IMR-90 (cell line): ENCODE results near the gene LEMD1. TPM values are rescaled to one million over a fixed set of nuclear protein-coding genes. Genes with fewer than 3 reads are reported as not detected.
"Not testable (repeated sequence)": the region's sequence is repeated elsewhere in the genome, so short reads cannot be mapped to it uniquely, and the experiment has no call there.

ENCODE experiments used
- ATAC-seq: fragments of 200-7000 bp; cut with Tn5 transposase; 2 replicates; pipeline ENCODE4 v1.9.1; 2020; ENCODE audit warnings: low read depth, mild to moderate bottlenecking, moderate library complexity
- BruUV-seq: library from RNA; stranded (reverse); fragments of 400-500 nt; replicated peaks from 2 replicates; lab custom pipeline; 2021; lab: Mats Ljungman, UMichigan
- CTCF ChIA-PET: fragments of 300-600 bp; formaldehyde crosslinking; extraction: SDS; loops from one replicate; lab custom pipeline; 2021; ENCODE audit warnings: antibody characterized with exemption; lab: Yijun Ruan, JAX
- POLR2A ChIA-PET: fragments of 300-600 bp; sonication (Branson Sonifier 250); formaldehyde crosslinking; loops from one replicate; lab custom pipeline; 2022; ENCODE audit warnings: antibody characterized with exemption; ENCODE audit not compliant: unreplicated experiment; lab: Charles Lee
- DNase-seq: peaks from one replicate; pipeline ENCODE4 v3.0.0; 2013
- H2AFZ ChIP-seq: replicated peaks from 2 replicates; pipeline ENCODE3; 2013; ENCODE audit warnings: low read length, mild to moderate bottlenecking; ENCODE audit not compliant: poor library complexity
- H2AK5ac ChIP-seq: 2 replicates; pipeline ENCODE4 v1.6.1; 2013; ENCODE audit warnings: low read depth, low read length, inconsistent platforms
- H2AK9ac ChIP-seq: replicated peaks from 2 replicates; pipeline ENCODE3; 2013; ENCODE audit warnings: mild to moderate bottlenecking, low read depth, low read length, moderate library complexity; ENCODE audit not compliant: poor library complexity
- H2BK120ac ChIP-seq: 2 replicates; pipeline ENCODE4 v1.6.1; 2013; ENCODE audit warnings: low read depth, low read length, inconsistent platforms
- H2BK15ac ChIP-seq: 3 replicates; pipeline ENCODE4 v1.6.1; 2013; ENCODE audit warnings: low read depth, low read length, inconsistent platforms
- H2BK20ac ChIP-seq: 2 replicates; pipeline ENCODE4 v1.6.1; 2013; ENCODE audit warnings: low read depth, mild to moderate bottlenecking, inconsistent platforms, low read length, moderate library complexity
- H2BK5ac ChIP-seq: 2 replicates; pipeline ENCODE4 v1.6.1; 2013; ENCODE audit warnings: mild to moderate bottlenecking, low read depth, low read length, inconsistent platforms; ENCODE audit not compliant: poor library complexity, severe bottlenecking
- H3K14ac ChIP-seq: replicated peaks from 2 replicates; pipeline ENCODE4 v1.6.1; 2013; ENCODE audit warnings: low read depth, low read length, inconsistent platforms
- H3K18ac ChIP-seq: 2 replicates; pipeline ENCODE4 v1.6.1; 2013; ENCODE audit warnings: low read depth, low read length, control low read depth
- H3K23ac ChIP-seq: 2 replicates; pipeline ENCODE4 v1.6.1; 2013; ENCODE audit warnings: low read depth, low read length, inconsistent platforms
- H3K27ac ChIP-seq: 2 replicates; pipeline ENCODE4 v1.5.1; 2013; ENCODE audit warnings: mild to moderate bottlenecking, control low read depth, low read length; ENCODE audit not compliant: insufficient read depth
- H3K27me3 ChIP-seq: 2 replicates; pipeline ENCODE4 v1.6.1; 2013; ENCODE audit warnings: low read length; ENCODE audit not compliant: control insufficient read depth, insufficient read depth
- H3K36me3 ChIP-seq: 2 replicates; pipeline ENCODE4 v1.6.1; 2013; ENCODE audit warnings: low read length, mixed read lengths; ENCODE audit not compliant: control insufficient read depth, insufficient read depth
- H3K4ac ChIP-seq: 2 replicates; pipeline ENCODE4 v1.6.1; 2013; ENCODE audit warnings: low read depth, low read length, inconsistent platforms
- H3K4me1 ChIP-seq: 2 replicates; pipeline ENCODE4 v1.6.1; 2013; ENCODE audit warnings: low read length, mixed read lengths; ENCODE audit not compliant: control insufficient read depth, insufficient read depth
- H3K4me2 ChIP-seq: 2 replicates; pipeline ENCODE4 v1.6.1; 2013; ENCODE audit warnings: low read depth, mild to moderate bottlenecking, control low read depth, low read length, moderate library complexity
- H3K4me3 ChIP-seq: 2 replicates; pipeline ENCODE4 v1.5.1; 2013; ENCODE audit warnings: low read depth, mild to moderate bottlenecking, control low read depth, low read length, moderate library complexity; ENCODE audit not compliant: insufficient read depth
- H3K56ac ChIP-seq: 2 replicates; pipeline ENCODE4 v1.6.1; 2013; ENCODE audit warnings: low read length, inconsistent platforms; ENCODE audit not compliant: insufficient read depth; ENCODE audit errors: extremely low read depth
- H3K79me1 ChIP-seq, 2 experiments: 2 replicates each; pipeline ENCODE4 v1.6.1; 2013; ENCODE audit warnings: low read length in 2 of 2, inconsistent platforms in 1 of 2, low read depth in 1 of 2
- H3K9ac ChIP-seq: 2 replicates; pipeline ENCODE4 v1.6.1; 2013; ENCODE audit warnings: low read depth, low read length, control low read depth
- H3K9me1 ChIP-seq: 2 replicates; pipeline ENCODE4 v1.6.1; 2013; ENCODE audit warnings: low read length, inconsistent platforms; ENCODE audit not compliant: insufficient read depth
- H3K9me3 ChIP-seq: 2 replicates; pipeline ENCODE4 v1.6.1; 2013; ENCODE audit warnings: low read length; ENCODE audit not compliant: control insufficient read depth, insufficient read depth
- H4K20me1 ChIP-seq: 2 replicates; pipeline ENCODE4 v1.6.1; 2013; ENCODE audit warnings: low read length, inconsistent platforms; ENCODE audit not compliant: insufficient read depth
- H4K5ac ChIP-seq: 2 replicates; pipeline ENCODE4 v1.6.1; 2013; ENCODE audit warnings: mild to moderate bottlenecking, low read depth, low read length, control low read depth
- H4K8ac ChIP-seq, 2 experiments: 2 replicates each; pipeline ENCODE4 v1.6.1; 2013; ENCODE audit warnings: low read depth in 2 of 2, low read length in 2 of 2, control low read depth in 1 of 2, inconsistent platforms in 1 of 2
- H4K91ac ChIP-seq: 2 replicates; pipeline ENCODE4 v1.6.1; 2013; ENCODE audit warnings: low read depth, low read length, inconsistent platforms; ENCODE audit not compliant: insufficient read depth
- WGBS, 2 experiments: methylation state at CpG; one replicate each; pipeline versions ENCODE4 v1.1.5 to v1.1.7; 2013; ENCODE audit warnings: missing lambda C conversion rate in 2 of 2; ENCODE audit not compliant: insufficient read length in 1 of 2; ENCODE audit errors: extremely low coverage in 2 of 2; 5-methylcytosine and 5-hydroxymethylcytosine counted together
- dilution Hi-C: fragments of 300-500 bp; cut with HindIII; formaldehyde crosslinking; loops from one replicate; pipeline ENCODE4 v1.14.3; 2018; ENCODE audit warnings: low sequenced_read_pairs; ENCODE audit not compliant: unreplicated experiment
- in situ Hi-C: fragments of 300-500 bp; cut with MboI; formaldehyde crosslinking; loops from 3 replicates; pipeline ENCODE4 v1.14.3; 2019; ENCODE audit warnings: low sequenced_read_pairs, inconsistent platforms, mixed read lengths
- intact Hi-C: fragments of 100-400 bp; cut with micrococcal nuclease; formaldehyde crosslinking; loops from 2 replicates; pipeline ENCODE4 v1.10.0; 2022
- polyA plus RNA-seq, 3 experiments: library from polyadenylated mRNA; depleted of rRNA; stranded (reverse); fragments of >200 nt; gene quantifications; 2 replicates each; pipeline ENCODE4 v1.2.3, GENCODE V29; 2012; ENCODE audit warnings: low replicate concordance in 1 of 3
- total RNA-seq: library from RNA; depleted of rRNA; stranded (reverse); fragments of >200 nt; gene quantifications from 2 replicates; pipeline ENCODE4 v1.2.3, GENCODE V29; 2012

The LEMD1 gene
- total and polyA plus RNA-seq, 2 of the 4 experiments (the other 2 are of a cell fraction) = not detected

DNA sequence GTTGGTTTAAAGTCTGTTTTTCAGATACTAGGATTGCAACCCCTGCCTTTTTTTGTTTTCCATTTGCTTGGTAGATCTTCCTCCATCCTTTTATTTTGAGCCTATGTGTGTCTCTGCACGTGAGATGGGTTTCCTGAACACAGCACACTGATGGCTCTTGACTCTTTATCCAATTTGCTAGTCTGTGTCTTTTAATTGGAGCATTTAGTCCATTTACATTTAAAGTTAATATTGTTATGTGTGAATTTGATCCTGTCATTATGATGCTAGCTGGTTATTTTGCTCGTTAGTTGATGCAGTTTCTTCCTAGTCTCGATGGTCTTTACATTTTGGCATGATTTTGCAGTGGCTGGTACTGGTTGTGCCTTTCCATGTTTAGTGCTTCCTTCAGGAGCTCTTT is 17.4 kb downstream of the LEMD1 start:
- H2AK5ac ChIP-seq, H3K14ac ChIP-seq, H3K4me2 ChIP-seq, H3K27ac ChIP-seq, H3K4me3 ChIP-seq, H3K9me3 ChIP-seq, H4K20me1 ChIP-seq, POLR2A ChIA-PET, DNase-seq, H2BK15ac ChIP-seq, H3K36me3 ChIP-seq, H3K4ac ChIP-seq, H2BK20ac ChIP-seq, H4K8ac ChIP-seq, H3K23ac ChIP-seq, ATAC-seq, H3K9me1 ChIP-seq, H3K56ac ChIP-seq, CTCF ChIA-PET, H3K9ac ChIP-seq, H3K18ac ChIP-seq, H4K5ac ChIP-seq, intact Hi-C loops, in situ Hi-C loops, H3K79me1 ChIP-seq, dilution Hi-C loops, H2BK120ac ChIP-seq, H2BK5ac ChIP-seq, H4K91ac ChIP-seq, BruUV-seq, H3K4me1 ChIP-seq, H2AFZ ChIP-seq, H2AK9ac ChIP-seq: not testable (repeated sequence)
- no CpG with 5 or more reads among the region's 3 CpGs for WGBS, 2 experiments
- H3K27me3 ChIP-seq = peaks cover 10% of the 10 kb centered on the region
